Measurements from ENCODE around the gene CRELD1. TPM values are rescaled to one million over a fixed set of nuclear protein-coding genes. Genes with fewer than 3 reads are reported as not detected.

Gene CRELD1
- total and polyA plus RNA-seq, 9 of the 15 experiments (the other 6 are each of a cell fraction or from before 2014, with no cell fraction given): 3.3 to 25.8 (median 16.5) TPM

- TF ChIP-seq ZNF592 (IDR thresholded peaks at IDR 0.05) (peak; percentile 87), ZNF518B (CRISPR knock-in tag; IDR thresholded peaks at IDR 0.05) (no peak), SRSF7 (optimal IDR thresholded peaks at IDR 0.05; ENCODE audit: low read depth, low read length) (no peak), CSDE1 (IDR thresholded peaks at IDR 0.05) (0 out of 4 replicates have a peak, but pooled peaks of 1 of the 2 experiments have one; percentile 44), ZNF431 (CRISPR knock-in tag; IDR thresholded peaks at IDR 0.05) (no peak), ZNF699 (CRISPR knock-in tag; IDR thresholded peaks at IDR 0.05; ENCODE audit: insufficient replicate concordance) (no peak), SAFB (IDR thresholded peaks at IDR 0.05; ENCODE audit: borderline replicate concordance, low read depth, low read length) (no peak), ZNF324 (CRISPR knock-in tag; IDR thresholded peaks at IDR 0.05) (no peak), EHMT2 (IDR thresholded peaks at IDR 0.05) (no peak), ASH1L (IDR thresholded peaks at IDR 0.05; ENCODE audit: borderline replicate concordance, low read depth, partially characterized antibody) (no peak), IRF9 (tag; IDR thresholded peaks at IDR 0.05) (no peak; the same call in 1 of the 2 replicates), IRF2 (CRISPR knock-in tag; IDR thresholded peaks at IDR 0.05) (no peak), MXD1 (CRISPR knock-in tag; IDR thresholded peaks at IDR 0.05; ENCODE audit: borderline replicate concordance, poor library complexity, severe bottlenecking) (no peak), FOXA1 (IDR thresholded peaks at IDR 0.05; ENCODE audit: borderline replicate concordance) (no peak), MAX (CRISPR knock-in tag; IDR thresholded peaks at IDR 0.05) (peak; percentile 39; the same call in 1 of the 2 replicates), ZNF174 (CRISPR knock-in tag; IDR thresholded peaks at IDR 0.05) (0 out of 2 replicates have a peak, but pooled peaks have one; percentile 41), ZNF41 (CRISPR knock-in tag; conservative IDR thresholded peaks at IDR 0.05) (0 out of 2 replicates have a peak, but pooled peaks have one; percentile 35)
These were observed 45.2 kb downstream of the CRELD1 start (continued) for GRCh38 chr3:9978710-9979305.
